HG03342 (cell line): ENCODE data around the gene PAPPA.

Experiments used
- ATAC-seq: cut with Tn5 transposase; IDR thresholded peaks from one replicate; pipeline ENCODE4 v1.9.1; 2021; ENCODE audit warnings: mild to moderate bottlenecking, moderate library complexity; ENCODE audit not compliant: unreplicated experiment

The PAPPA gene

DNA sequence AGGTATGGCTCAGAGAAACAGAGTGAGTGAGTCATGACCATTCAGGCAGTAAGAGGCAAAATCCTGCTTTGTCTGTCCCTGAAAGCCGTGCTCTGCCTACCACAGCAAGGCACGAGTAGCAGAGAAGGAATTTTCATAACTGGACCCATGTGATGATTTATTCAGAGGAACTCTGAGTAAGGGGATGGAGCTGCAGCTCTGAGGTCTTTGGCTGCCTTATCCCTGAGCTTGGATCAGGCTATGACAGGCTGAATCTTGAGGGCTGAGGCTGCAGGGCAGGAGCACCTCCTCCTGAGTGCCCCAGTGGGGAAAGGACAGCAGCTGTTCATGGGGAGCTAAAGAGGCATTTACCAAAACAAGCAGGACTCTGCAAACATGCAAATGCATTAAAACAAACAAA is 183.4 kb downstream of the PAPPA start:
- no peak for ATAC-seq

DNA sequence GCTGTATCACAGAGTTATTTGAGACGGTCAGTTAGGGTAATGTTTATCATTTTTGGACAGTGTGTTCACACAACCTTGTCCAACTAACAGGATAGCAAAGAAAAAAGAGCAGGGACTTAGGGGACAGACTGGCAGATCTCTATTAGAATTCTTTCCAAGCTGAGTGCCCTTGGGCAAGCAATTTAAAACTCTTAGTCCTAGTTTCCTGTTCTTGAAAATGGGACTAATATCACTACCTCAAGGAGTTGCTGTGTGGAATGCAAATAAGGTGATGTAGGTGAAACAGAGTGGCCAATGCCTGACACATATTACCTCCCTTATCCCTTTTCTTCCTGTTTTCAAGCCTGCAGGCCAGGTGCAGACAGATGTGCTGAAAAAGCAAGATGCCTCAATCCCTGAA is 186.7 kb downstream of the PAPPA start:
- ATAC-seq = no peak

DNA sequence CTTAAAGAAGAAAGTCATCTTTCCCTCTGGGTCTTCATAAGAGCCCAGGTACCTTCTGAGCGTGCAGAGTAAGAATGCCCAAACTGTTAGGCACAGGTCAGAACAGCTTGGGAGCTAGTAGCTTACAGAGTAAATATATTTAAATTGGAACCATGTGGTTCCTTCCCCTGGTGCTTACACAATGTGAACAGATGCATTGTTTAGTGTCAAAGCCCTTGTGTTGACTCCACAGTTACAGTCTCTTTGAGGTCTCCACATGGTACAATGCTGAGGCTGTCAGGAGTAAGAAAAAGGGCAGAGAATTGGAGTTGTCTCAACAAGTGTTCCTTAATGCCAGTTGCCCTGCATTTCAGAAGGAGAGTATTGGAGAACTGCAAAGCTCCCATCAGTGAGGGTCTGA is 188.5 kb downstream of the PAPPA start:
- ATAC-seq = no peak

DNA sequence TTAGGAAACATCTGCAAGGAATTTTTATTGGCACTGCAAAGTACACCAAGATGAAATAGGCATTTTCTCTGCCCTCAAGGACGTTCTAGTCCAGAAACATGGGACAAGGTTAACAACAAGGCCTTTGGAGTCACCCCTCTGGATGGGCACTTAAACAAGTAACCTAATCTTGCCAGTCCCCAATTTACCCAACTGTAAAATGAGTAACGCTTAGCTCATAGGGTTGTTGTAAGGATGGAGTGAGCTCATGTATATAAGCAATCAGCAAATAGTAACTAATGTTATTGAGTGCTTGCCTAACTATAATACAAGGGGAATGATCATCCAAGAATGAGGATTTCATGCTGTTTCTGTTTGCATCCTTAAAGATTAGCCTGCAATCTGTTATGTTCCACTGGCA is 189.3 kb downstream of the PAPPA start:
- ATAC-seq = no peak

DNA sequence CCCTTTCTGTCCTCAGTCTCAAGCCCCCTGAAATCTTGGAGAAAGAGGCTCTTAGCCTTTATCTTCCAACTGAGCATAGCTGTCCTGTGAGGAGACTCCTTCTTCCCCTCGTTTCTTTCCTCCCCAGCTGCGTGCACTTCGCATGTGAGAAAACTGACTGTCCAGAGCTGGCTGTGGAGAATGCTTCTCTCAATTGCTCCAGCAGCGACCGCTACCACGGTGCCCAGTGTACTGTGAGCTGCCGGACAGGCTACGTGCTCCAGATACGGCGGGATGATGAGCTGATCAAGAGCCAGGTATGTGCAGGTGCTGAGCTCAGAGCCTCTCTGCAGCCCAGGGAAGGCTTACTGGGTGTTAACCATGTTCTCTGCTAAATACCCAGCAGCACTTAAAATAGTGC is 190.8 kb downstream of the PAPPA start:
- no peak for ATAC-seq

DNA sequence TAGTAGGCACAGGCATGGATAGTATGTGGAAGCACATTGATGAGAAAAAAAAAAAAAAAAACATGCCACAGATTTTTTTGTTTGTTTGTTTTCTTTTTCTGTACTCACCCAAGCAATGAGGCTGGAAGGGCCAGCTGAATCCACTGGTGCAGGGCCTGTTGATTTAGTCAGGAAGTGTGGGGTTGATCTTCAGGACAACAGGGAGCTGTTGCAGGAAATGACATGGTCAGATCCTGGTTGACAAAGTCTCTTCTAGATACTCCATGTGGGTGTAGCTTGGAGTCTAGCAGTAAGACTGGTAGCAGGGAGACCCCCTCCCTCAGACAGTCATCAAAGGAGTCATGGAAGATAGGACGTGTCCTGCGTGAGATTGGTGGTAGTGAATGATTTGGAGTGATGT is 191.8 kb downstream of the PAPPA start:
- no peak for ATAC-seq

DNA sequence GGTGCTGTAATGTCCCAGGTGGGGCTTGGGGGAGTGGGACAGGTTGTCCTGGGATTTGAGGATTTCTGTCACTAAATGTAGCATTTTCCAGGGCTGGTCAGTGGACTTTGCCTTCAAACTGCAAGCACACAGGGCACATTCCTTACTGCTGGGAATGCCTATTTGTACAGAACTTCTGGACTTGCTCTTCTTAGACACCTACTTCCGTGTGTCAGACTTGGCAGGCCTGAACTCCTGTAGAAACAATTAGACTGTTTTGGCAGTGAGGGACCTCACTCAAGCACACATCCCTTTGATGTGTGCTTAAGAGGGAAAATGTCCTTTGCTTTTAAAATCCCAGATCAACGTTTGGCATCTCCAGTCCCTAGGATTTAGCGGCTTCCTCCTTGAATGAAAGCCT is 192.2 kb downstream of the PAPPA start:
- no peak for ATAC-seq

DNA sequence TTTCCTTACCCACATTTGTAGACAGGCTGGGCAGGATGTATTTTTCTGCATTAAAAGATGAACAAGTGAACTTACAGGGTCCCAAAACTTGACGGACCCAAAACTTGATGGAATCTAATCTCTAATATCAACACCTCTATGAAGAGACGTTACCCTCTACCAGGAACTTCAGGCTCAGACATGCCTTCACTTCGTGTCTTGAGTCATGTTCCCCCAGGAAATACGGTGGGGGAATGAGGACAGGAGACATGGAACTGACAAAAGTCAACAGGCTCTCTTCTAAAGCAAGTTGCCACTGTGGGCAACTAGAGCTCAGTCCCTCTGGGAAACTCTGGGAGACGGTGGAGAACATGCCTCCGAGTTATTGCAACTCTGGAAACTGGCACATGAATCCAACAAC is 196.1 kb downstream of the PAPPA start:
- ATAC-seq = no peak

DNA sequence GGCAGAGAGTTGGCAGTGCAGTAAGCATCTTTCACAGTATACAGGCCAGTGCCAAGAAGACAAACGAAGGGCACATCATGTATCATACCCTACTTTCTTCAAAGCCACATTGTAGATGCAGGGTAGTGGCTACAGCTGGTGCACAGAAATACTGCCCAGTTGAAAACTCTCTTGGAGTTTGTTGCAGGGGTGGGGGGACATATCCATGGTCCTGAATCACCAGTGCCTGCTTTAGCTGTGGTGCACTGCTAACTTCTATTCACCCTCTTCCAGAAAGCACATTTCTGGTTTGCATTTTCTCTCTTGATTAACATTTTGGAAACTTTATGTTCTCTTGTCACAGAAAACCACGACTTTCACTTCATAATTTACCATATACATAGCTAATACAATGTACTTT is 196.6 kb downstream of the PAPPA start:
- no peak for ATAC-seq

DNA sequence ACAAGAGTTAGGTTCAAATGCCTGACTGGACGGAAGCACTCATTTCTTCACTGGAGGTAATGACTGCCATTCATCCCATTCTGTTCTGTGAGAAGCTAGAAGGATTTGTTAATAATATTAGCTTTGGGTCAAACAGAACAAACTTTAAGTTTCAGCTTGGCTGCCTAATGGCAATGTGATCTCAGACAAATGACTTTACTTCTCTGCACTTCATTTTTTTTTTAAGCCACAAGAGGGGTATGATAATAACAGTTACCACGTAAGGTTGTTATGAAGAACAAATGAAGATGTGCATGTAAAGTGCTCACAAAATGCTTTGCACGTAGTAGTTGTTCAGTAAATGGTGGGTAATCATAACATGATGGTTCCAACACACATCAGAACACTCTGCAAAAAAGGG is 199.4 kb downstream of the PAPPA start:
- ATAC-seq = no peak

DNA sequence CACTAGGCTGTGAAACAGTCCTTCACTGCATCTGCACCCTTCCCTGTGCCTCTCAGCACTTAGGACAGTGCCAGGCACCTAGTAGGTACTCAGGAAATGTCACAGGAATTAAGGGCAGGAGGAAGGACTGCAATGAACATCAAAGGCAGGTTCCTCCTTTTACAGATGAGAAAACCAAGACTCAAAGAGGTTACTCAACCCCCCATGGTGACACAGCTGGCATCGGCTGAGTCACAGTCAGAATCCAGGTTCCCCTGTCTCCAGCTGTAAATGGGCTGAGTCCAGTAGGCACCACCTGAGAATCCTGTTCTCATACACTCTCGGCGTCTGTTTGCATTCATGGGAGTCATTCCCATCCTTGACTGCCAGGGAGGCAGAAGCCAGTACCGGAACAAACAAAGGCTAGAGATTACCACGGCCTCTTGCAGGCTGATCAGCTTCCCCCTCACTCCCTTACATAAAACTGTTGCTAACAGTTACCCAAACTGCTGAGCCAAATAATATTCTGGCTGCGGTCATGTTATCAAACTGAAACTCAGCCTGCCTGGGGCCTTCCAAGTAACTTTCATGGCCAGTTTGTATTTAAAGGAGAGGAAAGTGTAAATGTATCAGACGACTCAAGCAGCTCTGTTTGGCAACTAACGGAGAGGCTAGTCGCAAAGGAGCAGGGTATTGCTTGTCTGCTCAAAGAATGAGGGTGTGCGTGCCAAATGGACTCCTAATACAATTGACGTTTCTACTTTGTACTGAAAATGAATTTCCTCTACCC is 201.7 kb downstream of the PAPPA start:
- no peak for ATAC-seq

DNA sequence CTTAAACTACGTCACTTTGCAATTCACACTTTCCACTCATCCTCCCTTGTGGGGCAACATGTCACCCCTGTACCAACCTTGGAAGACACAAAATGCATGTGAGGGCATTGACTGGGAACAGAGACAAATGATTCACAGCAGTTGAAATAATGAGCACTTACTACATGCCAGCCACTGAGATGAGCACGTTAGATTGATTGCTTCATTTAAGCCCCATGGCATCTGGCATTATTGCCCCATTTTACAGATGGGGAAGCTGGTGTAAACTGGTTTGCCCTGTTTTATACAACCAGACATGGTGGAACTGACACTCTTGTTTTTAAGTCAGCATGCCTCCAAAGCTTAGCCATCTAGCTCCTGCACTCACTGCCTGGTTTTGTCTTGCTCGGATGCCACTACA is 204.7 kb downstream of the PAPPA start:
- no peak for ATAC-seq

DNA sequence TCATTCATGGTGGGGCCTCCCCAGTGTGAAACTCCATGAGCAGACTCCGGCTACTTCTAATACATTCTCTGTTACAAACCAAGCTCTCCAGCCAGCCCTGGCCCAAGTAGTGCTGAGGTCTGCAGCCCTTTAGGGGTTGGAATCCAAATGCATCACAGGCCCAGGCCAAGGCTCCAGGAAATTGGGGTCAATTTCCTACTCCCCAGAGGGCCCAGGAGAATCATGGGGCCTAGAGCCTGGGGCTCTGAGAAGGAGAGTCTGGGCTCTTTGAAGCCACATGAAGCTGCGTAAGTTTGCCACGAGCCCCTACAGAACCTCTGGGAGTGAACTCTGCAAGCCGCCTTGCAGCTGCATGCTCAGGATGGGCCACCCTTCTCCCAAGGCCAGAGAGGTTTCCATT is 206.4 kb downstream of the PAPPA start:
- ATAC-seq = no peak

DNA sequence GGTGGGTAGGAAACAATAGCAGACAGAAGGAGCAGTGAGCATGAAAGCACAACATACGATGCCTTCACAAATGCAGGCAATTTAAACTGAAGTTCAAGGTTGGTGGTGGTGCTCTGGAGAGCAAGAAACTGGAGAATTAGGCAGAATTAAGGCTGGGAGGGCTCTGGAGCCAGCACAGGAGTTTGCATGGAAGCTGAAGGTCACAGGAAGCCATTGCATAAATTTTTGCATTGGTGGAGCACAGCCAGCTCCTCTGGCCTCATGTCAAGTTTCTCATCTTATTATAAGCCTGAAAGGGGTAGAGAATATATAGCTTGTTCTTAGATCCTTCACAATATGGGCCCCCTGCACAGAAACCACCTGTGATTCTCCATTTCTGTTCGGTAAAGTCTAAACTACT is 207.4 kb downstream of the PAPPA start:
- no peak for ATAC-seq

DNA sequence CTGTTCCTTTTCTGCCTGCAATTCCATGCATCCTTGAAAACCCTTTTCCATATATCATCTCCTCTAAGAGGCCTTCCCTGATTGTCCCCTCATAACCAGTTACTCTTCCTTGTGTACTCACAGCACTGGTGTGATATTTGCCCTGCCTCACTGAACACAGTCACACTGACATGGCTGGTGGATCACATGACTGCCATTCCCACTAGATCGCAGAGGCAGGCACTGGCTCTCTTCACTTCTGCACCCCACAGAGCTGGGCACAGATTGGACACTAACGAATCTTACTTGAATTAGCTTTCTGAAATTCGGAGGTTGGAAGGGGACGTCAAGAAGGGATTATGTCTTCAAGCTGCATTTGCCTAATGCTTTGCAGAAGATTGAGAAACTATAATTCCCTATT is 208.0 kb downstream of the PAPPA start:
- no peak for ATAC-seq

DNA sequence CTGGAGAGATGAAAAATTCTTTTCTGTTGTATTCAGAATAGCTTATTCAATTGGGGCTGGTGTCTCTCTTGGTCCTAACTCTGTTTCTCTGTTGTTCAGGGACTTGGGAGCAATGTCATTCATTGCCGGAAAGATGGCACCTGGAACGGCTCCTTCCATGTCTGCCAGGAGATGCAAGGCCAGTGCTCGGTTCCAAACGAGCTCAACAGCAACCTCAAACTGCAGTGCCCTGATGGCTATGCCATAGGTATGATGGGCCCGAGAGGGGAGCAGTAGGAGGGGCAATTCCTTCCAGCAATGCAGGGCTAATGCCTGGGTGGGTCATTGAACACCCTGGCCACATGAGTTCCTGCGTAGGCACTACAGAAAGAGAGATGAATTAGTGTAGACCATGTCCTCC is 208.9 kb downstream of the PAPPA start:
- no peak for ATAC-seq

DNA sequence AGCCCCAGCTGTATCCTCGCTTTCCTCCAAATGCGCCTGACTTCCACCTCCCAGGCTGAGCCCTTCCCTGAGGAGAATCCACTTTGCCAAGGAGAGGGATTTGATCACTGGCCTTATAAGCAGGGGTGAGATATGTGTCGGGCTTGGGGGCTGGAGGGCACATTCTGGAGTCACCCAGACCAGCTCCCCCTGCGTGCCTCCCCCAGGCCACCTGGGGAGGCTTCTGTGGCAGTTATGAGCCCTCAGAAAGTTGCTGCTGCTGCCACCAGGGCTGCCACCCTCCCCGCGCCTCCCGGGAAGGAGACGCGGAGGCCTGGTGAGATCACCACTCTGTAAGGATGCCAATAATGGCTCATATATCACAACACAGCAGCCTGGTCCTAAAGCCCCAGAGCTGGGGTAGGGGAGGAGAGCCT is 211.5 kb downstream of the PAPPA start:
- ATAC-seq = no peak

DNA sequence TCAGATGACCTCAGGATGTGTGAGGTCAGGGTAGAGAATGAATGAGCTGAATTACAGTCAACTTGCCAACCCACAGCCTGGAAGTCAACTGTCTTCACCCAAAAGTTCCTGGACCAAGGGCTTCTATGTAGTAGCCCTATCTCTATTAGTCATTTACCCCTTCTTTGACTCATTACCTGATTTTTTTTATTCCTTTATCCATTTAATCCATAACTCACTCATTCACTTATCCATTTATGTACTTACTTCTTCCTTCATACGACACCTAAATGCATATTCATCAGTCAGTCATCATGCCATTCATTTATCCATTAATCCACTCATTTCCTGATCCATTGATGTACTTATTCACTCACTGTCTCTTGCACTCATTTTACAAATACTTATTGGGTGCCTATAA is 212.7 kb downstream of the PAPPA start:
- no peak for ATAC-seq

DNA sequence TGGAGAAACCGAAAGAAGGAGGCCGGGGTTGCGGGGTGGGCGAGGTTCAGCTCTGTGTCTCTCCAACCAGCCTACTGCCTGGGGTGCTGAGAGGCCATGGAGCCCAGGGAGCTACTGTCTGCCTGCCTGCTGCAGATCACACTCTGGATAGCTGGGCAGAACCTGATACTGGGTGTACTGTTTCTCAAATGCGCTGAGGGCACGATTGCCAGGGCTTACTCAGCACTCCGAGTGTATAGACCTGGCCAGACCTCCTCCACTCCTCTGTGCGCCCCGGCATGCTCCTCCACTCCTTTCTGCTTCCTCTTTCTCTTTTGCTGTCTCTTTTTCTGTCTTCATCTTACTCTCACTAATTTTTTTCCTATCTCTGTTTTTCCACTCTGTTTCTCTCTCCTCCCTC is 215.1 kb downstream of the PAPPA start:
- ATAC-seq = no peak

DNA sequence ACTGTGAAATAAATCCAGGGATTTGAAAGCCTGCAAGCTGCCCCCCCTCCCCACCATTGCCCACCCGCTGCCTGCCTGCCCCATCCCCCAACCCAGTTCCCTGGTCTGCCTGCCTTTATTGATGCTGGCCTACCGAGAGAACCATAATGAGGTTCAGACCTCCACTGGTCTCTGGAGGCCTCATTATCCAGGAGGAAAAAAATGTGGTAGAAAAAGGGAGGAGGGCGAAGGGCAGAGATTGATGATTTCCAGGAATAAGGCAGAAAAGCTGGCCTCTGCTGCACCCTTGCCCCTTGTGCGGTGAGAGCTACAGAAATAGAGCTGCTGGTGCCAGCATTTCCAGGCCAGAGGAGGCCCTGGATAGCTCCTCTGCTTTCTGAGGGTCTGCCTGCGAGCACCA is 216.1 kb downstream of the PAPPA start:
- ATAC-seq = no peak

DNA sequence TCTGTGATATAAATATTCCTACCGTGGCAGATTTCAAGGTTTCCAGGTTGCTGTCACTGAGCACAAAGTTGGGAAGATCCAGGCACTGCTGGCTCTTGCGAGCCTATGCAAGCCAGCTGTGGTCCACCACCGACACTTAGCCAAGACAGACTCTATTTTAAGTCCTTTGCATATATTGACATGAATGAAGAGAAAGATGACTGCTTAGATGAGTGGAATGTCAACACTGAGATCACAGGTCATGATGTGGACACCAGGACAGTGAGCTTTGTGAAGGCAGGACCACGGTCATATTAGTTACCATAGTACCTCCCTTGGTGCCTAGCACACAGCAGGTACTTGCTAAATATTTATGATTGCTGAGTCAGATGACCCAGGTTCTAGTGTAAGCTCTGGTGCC is 217.0 kb downstream of the PAPPA start:
- no peak for ATAC-seq

DNA sequence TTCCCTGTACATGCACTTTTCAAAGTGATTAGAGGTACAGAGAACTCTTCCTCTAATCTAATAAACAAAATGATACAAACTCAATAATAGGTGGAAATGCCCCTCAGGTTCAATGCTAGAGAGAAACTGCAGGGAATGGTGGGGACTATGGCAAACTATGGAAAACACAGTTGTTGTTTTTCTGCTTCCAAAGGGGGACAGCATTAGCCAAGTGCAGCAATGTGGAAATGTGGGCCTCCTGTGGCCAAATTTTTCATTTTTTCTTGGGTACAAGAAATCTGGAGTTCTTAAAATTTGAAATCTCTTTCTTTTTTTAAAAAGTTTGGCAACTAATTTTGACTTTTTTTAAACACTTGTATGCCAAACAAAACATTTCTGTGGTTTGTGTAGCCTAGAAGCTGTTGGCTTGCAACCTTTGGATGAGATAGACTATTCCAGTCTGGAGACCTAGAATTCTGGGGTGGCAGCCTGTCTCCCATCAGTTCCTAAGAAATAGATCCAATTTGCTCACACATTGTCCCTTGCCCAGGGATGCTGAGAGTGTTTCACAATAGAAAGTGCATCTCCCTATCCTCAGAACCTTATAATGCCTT is 218.6 kb downstream of the PAPPA start:
- no peak for ATAC-seq

DNA sequence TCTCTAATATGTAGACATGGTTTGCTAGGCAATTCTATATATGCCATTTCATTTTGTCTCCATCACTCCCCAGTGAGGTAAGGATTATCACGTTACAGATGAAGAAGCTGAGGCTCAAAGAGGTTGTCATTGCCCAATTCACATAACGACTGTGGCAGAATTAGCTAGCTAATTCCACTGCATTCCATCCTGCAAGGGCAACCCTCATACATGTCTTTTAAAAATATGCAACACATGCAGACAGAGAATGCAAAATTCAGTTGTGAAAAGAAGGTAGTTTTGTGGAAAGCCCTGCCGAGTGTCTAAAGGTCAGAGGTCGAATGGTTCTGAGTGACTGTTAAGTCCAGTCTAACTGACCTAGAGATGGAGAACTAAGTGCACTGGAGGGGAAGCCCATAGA is 219.2 kb downstream of the PAPPA start:
- ATAC-seq = no peak
